Loucy (cell line): ENCODE data around the gene TMEM250.

Experiments used
- H2AFZ ChIP-seq: fragments of 200-600 bp; sonication (generic); 2 replicates; pipeline ENCODE4 v1.6.0; 2016; ENCODE audit warnings: antibody characterized with exemption, mild to moderate bottlenecking, low read length, moderate library complexity
- H3F3A ChIP-seq: fragments of 200-600 bp; 2 replicates; pipeline ENCODE4 v1.6.0; 2016; ENCODE audit warnings: antibody characterized with exemption, low read depth, mild to moderate bottlenecking
- H3K27me3 ChIP-seq: fragments of 200-600 bp; sonication (generic); 2 replicates; pipeline ENCODE4 v1.6.1; 2014; ENCODE audit warnings: low read length, mild to moderate bottlenecking; ENCODE audit not compliant: insufficient read depth, poor library complexity, severe bottlenecking
- H3K36me3 ChIP-seq: fragments of 200-600 bp; sonication (generic); 2 replicates; pipeline ENCODE4 v1.6.1; 2016; ENCODE audit warnings: low read length; ENCODE audit not compliant: insufficient read depth
- H3K4me1 ChIP-seq: fragments of 200-600 bp; sonication (generic); 2 replicates; pipeline ENCODE4 v1.5.1; 2014; ENCODE audit warnings: low read length, mild to moderate bottlenecking; ENCODE audit not compliant: insufficient read depth, poor library complexity, severe bottlenecking
- H3K4me2 ChIP-seq: fragments of 200-600 bp; sonication (generic); 2 replicates; pipeline ENCODE4 v1.6.0; 2014; ENCODE audit warnings: antibody characterized with exemption, low read length, low read depth, mild to moderate bottlenecking; ENCODE audit not compliant: poor library complexity, severe bottlenecking
- H3K4me3 ChIP-seq: fragments of 200-600 bp; sonication (generic); 2 replicates; pipeline ENCODE4 v1.5.1; 2014; ENCODE audit warnings: low read length, mild to moderate bottlenecking, mixed read lengths; ENCODE audit not compliant: poor library complexity, severe bottlenecking
- H3K79me2 ChIP-seq: fragments of 200-600 bp; sonication (generic); 2 replicates; pipeline ENCODE4 v1.6.1; 2014; ENCODE audit warnings: low read length; ENCODE audit not compliant: insufficient read depth
- H3K9ac ChIP-seq: fragments of 200-600 bp; sonication (generic); 2 replicates; pipeline ENCODE4 v1.6.0; 2014; ENCODE audit warnings: mild to moderate bottlenecking, low read depth, low read length, moderate library complexity; ENCODE audit not compliant: poor library complexity, severe bottlenecking
- H3K9me2 ChIP-seq: fragments of 200-600 bp; sonication (generic); replicated peaks from 2 replicates; pipeline ENCODE4 v1.6.1; 2016; ENCODE audit warnings: low read depth, low read length, mixed read lengths
- H3K9me3 ChIP-seq: fragments of 200-600 bp; sonication (generic); 2 replicates; pipeline ENCODE4 v1.6.1; 2014; ENCODE audit warnings: mild to moderate bottlenecking, antibody characterized with exemption, low read length, low read depth; ENCODE audit not compliant: insufficient read depth
- H4K20me1 ChIP-seq: fragments of 200-600 bp; sonication (generic); 2 replicates; pipeline ENCODE4 v1.6.0; 2014; ENCODE audit warnings: antibody characterized with exemption, low read length, mild to moderate bottlenecking; ENCODE audit not compliant: insufficient read depth, poor library complexity, severe bottlenecking
- EZH2phosphoT487 ChIP-seq: fragments of 200-600 bp; IDR thresholded peaks from 2 replicates; pipeline ENCODE4 v1.6.1; 2018; ENCODE audit warnings: antibody characterized with exemption, mild to moderate bottlenecking, moderate library complexity, borderline replicate concordance
- TF ChIP-seq, protein P1 (sequence below): fragments of 200-600 bp; sonication (generic); conservative IDR thresholded peaks from 2 replicates; pipeline ENCODE4 v1.5.1; 2014; ENCODE audit warnings: mild to moderate bottlenecking, antibody characterized with exemption, low read length

Gene TMEM250

DNA sequence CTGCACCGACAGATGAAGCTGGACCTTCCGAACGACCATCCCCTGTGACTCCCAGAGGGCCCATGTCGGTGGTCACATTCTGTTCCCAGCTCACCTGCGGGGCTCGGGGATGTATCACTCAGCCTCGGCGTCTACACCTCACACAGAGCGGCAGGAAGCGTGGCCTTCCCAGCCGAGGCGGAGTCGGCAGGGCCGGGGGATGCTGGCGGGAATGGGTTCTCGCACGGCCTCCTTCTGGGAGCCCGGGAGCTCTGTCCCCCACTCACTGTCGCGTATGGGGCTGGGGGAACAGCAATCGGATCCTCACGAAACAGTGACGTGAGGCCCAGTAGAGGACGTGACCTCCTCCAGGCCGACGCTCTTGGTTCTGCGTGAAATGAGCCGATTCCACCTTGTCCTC is 44.0 kb downstream of the TMEM250 start:
- no peaks in the 10 kb centered on the region for H3K79me2 ChIP-seq
- H2AFZ ChIP-seq, result no peak overlapping the region
- H4K20me1 ChIP-seq, result no peaks in the 10 kb centered on the region
- no peaks in the 10 kb centered on the region for H3F3A ChIP-seq
- TF ChIP-seq, protein P1, sequence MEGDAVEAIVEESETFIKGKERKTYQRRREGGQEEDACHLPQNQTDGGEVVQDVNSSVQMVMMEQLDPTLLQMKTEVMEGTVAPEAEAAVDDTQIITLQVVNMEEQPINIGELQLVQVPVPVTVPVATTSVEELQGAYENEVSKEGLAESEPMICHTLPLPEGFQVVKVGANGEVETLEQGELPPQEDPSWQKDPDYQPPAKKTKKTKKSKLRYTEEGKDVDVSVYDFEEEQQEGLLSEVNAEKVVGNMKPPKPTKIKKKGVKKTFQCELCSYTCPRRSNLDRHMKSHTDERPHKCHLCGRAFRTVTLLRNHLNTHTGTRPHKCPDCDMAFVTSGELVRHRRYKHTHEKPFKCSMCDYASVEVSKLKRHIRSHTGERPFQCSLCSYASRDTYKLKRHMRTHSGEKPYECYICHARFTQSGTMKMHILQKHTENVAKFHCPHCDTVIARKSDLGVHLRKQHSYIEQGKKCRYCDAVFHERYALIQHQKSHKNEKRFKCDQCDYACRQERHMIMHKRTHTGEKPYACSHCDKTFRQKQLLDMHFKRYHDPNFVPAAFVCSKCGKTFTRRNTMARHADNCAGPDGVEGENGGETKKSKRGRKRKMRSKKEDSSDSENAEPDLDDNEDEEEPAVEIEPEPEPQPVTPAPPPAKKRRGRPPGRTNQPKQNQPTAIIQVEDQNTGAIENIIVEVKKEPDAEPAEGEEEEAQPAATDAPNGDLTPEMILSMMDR, result no peak
- no peak for TF ChIP-seq EZH2phosphoT487
- no peaks in the 10 kb centered on the region for H3K36me3 ChIP-seq
- no peak overlapping the region for H3K9ac ChIP-seq
- H3K9me3 ChIP-seq, result no peaks in the 10 kb centered on the region
- H3K4me2 ChIP-seq, result no peak overlapping the region
- no peaks in the 10 kb centered on the region for H3K9me2 ChIP-seq
- H3K4me3 ChIP-seq, result no peak overlapping the region
- no peaks in the 10 kb centered on the region for H3K27me3 ChIP-seq
- peaks cover 2% of the 10 kb centered on the region for H3K4me1 ChIP-seq
